Liver (tissue), 9 donors: ENCODE measurements around the gene VAPB. TPM values are rescaled to one million over a fixed set of nuclear protein-coding genes. Genes with fewer than 3 reads are reported as not detected.

ENCODE experiments used
- DNase-seq: peaks from one replicate; pipeline ENCODE4 v3.0.0-alpha.2; 2017; ENCODE audit warnings: low spot score
- H3K27ac ChIP-seq, 2 donors: one replicate each; pipeline ENCODE4 v1.7.0; 2013; ENCODE audit warnings: inconsistent platforms in 2 of 2, low read length in 2 of 2, control low read depth in 1 of 2, low read depth in 1 of 2, mild to moderate bottlenecking in 1 of 2
- H3K27me3 ChIP-seq, 4 donors: one replicate each; pipeline versions ENCODE4 v1.6.1 to v1.7.0; 2013; ENCODE audit warnings: low read length in 3 of 4, inconsistent platforms in 1 of 4, mild to moderate bottlenecking in 1 of 4, moderate library complexity in 1 of 4; ENCODE audit not compliant: control insufficient read depth in 4 of 4, insufficient read depth in 4 of 4
- H3K36me3 ChIP-seq, 4 donors: one replicate each; pipeline versions ENCODE4 v1.6.1 to v1.7.0; 2013; ENCODE audit warnings: low read length in 3 of 4, mild to moderate bottlenecking in 3 of 4, low read depth in 1 of 4, moderate library complexity in 1 of 4; ENCODE audit not compliant: control insufficient read depth in 4 of 4, insufficient read depth in 3 of 4
- H3K4me1 ChIP-seq, 4 donors: one replicate each; pipeline versions ENCODE4 v1.6.1 to v1.7.0; 2013; ENCODE audit warnings: low read length in 3 of 4, mild to moderate bottlenecking in 3 of 4, moderate library complexity in 1 of 4; ENCODE audit not compliant: control insufficient read depth in 4 of 4, insufficient read depth in 4 of 4
- H3K4me3 ChIP-seq, 3 donors: one replicate each; pipeline versions ENCODE4 v1.6.1 to v1.7.0; 2013; ENCODE audit warnings: low read length in 3 of 3, control low read depth in 1 of 3, low read depth in 1 of 3, mild to moderate bottlenecking in 1 of 3
- H3K9ac ChIP-seq, 2 donors: one replicate each; pipeline ENCODE4 v1.7.0; 2013; ENCODE audit warnings: low read length in 2 of 2, mild to moderate bottlenecking in 2 of 2, moderate library complexity in 2 of 2, control low read depth in 1 of 2, low read depth in 1 of 2
- H3K9me3 ChIP-seq, 4 donors: one replicate each; pipeline versions ENCODE4 v1.6.1 to v1.7.0; 2013; ENCODE audit warnings: low read length in 3 of 4; ENCODE audit not compliant: control insufficient read depth in 4 of 4
- ATF3 ChIP-seq: IDR thresholded peaks from 2 replicates; pipeline ENCODE4 v1.6.1; 2016; ENCODE audit warnings: antibody characterized with exemption
- CTCF ChIP-seq: fragments of 150-350 bp; IDR thresholded peaks from 2 replicates; pipeline ENCODE4 v1.5.1; 2017; ENCODE audit warnings: improper control_type of control experiment, low read depth, low read length; ENCODE audit not compliant: missing input control
- EGR1 ChIP-seq, 2 donors: IDR thresholded peaks; 2 replicates each; pipeline ENCODE4 v1.6.1; 2016 to 2018; ENCODE audit warnings: antibody characterized with exemption in 2 of 2, low read depth in 2 of 2
- FOXA1 ChIP-seq: IDR thresholded peaks from 2 replicates; pipeline ENCODE4 v1.6.1; 2016; ENCODE audit warnings: antibody characterized with exemption
- FOXA2 ChIP-seq: IDR thresholded peaks from 2 replicates; pipeline ENCODE4 v1.6.1; 2016; ENCODE audit warnings: antibody characterized with exemption
- GABPA ChIP-seq, 2 donors: IDR thresholded peaks in 1 of 2; conservative IDR thresholded peaks in 1 of 2; 2 replicates each; pipeline ENCODE4 v1.6.1; 2016; ENCODE audit warnings: antibody characterized with exemption in 2 of 2, mild to moderate bottlenecking in 1 of 2, moderate library complexity in 1 of 2
- HNF4G ChIP-seq: IDR thresholded peaks from 2 replicates; pipeline ENCODE4 v1.6.1; 2016; ENCODE audit warnings: antibody characterized with exemption
- JUND ChIP-seq, 2 donors: IDR thresholded peaks; 2 replicates each; pipeline ENCODE4 v1.6.1; 2016; ENCODE audit warnings: antibody characterized with exemption in 2 of 2
- MAX ChIP-seq: IDR thresholded peaks from 2 replicates; pipeline ENCODE4 v1.6.1; 2016; ENCODE audit warnings: antibody characterized with exemption
- NR2F2 ChIP-seq: IDR thresholded peaks from 2 replicates; pipeline ENCODE4 v1.6.1; 2016; ENCODE audit warnings: antibody characterized with exemption
- RAD21 ChIP-seq, 2 donors: IDR thresholded peaks; 2 replicates each; pipeline ENCODE4 v1.6.1; 2016; ENCODE audit warnings: antibody characterized with exemption in 2 of 2, mild to moderate bottlenecking in 2 of 2
- REST ChIP-seq: IDR thresholded peaks from 2 replicates; pipeline ENCODE4 v1.6.1; 2016; ENCODE audit warnings: antibody characterized with exemption, mild to moderate bottlenecking
- RXRA ChIP-seq, 2 donors: IDR thresholded peaks; 2 replicates each; pipeline ENCODE4 v1.6.1; 2017 to 2018; ENCODE audit warnings: antibody characterized with exemption in 2 of 2, mild to moderate bottlenecking in 1 of 2
- SP1 ChIP-seq: IDR thresholded peaks from 2 replicates; pipeline ENCODE4 v1.6.1; 2018; ENCODE audit warnings: antibody characterized with exemption, mild to moderate bottlenecking
- TAF1 ChIP-seq: conservative IDR thresholded peaks from 2 replicates; pipeline ENCODE4 v1.6.1; 2016; ENCODE audit warnings: antibody characterized with exemption, mild to moderate bottlenecking
- YY1 ChIP-seq: IDR thresholded peaks from 2 replicates; pipeline ENCODE4 v1.6.1; 2016; ENCODE audit warnings: antibody characterized with exemption, mild to moderate bottlenecking
- ZBTB33 ChIP-seq: IDR thresholded peaks from 2 replicates; pipeline ENCODE4 v1.6.1; 2016; ENCODE audit warnings: antibody characterized with exemption
- WGBS: extraction: QIAGEN DNeasy Blood & Tissue Kit; methylation state at CpG from one replicate; pipeline ENCODE4 v1.1.7; 2013; 5-methylcytosine and 5-hydroxymethylcytosine counted together
- polyA plus RNA-seq, 2 donors: library from polyadenylated mRNA; stranded (reverse) in 1 of 2; unstranded in 1 of 2; fragments of 200-250 nt in 1 of 2; fragments of >200 nt in 1 of 2; fragmentation: Nextera tagmentation in 1 of 2; extraction: Ambion mirVana in 1 of 2; gene quantifications; one replicate each; pipeline versions ENCODE4 v1.2.1 to v1.2.3, GENCODE V29; 2013 to 2015
- total RNA-seq, 2 donors: library from RNA; depleted of rRNA; stranded (reverse); fragments of >200 nt; gene quantifications; one replicate each; pipeline ENCODE4 v1.2.3, GENCODE V29; 2014
- donor health status: healthy.
- donor health status: healthy.
- donor health status: healthy.
- donor health status: healthy.
- donor health status: healthy.

The VAPB gene
- total and polyA plus RNA-seq, 4 donors: 12.2 to 21.7 (median 18.5) TPM

- no peaks in the 10 kb centered on the region for H3K27me3 ChIP-seq
- no peaks in the 10 kb centered on the region for H3K4me1 ChIP-seq
- DNase-seq: no peak
- no peak overlapping the region for H3K4me3 ChIP-seq
- 91% methylated on average over 13 of the region's 13 CpGs for WGBS
- H3K36me3 ChIP-seq: no peaks in the 10 kb centered on the region
- TF ChIP-seq REST (no peak), FOXA2 (no peak), NR2F2 (no peak), RXRA (IDR thresholded peaks at IDR 0.05) (no peak)
- no peak overlapping the region for H3K9ac ChIP-seq
- peaks cover 0 to 3% (median 2%) of the 10 kb centered on the region in 4 donors for H3K9me3 ChIP-seq
- no peak overlapping the region for H3K27ac ChIP-seq
Observed at GRCh38 chr20:58473453-58474425, 84.7 kb downstream of the VAPB start.

GRCh38 chr20:58475466-58475865 is 86.4 kb downstream of the VAPB start:
- peaks cover 0 to 3% (median 2%) of the 10 kb centered on the region in 4 donors for H3K9me3 ChIP-seq
- no peak overlapping the region for H3K27ac ChIP-seq
- 91% methylated on average over 10 of the region's 10 CpGs for WGBS
- no peaks in the 10 kb centered on the region for H3K27me3 ChIP-seq
- no peak for DNase-seq
- TF ChIP-seq EGR1 (IDR thresholded peaks at IDR 0.05; ENCODE audit: low read depth in 2 of 2) (no peak), RAD21 (IDR thresholded peaks at IDR 0.05) (no peak), MAX (no peak), FOXA1 (no peak), NR2F2 (no peak), TAF1 (no peak), YY1 (no peak), ATF3 (no peak), SP1 (no peak), JUND (IDR thresholded peaks at IDR 0.05) (no peak)
- no peaks in the 10 kb centered on the region for H3K36me3 ChIP-seq
- no peaks in the 10 kb centered on the region for H3K4me1 ChIP-seq
- H3K4me3 ChIP-seq: no peak overlapping the region
- H3K9ac ChIP-seq: no peak overlapping the region

- 69% methylated on average over 3 of the region's 3 CpGs for WGBS
- Histone ChIP-seq H3K36me3 (no peaks in the 10 kb centered on the region), H3K27me3 (no peaks in the 10 kb centered on the region), H3K9ac (no peak overlapping the region), H3K9me3 (peaks cover 0 to 3% (median 2%) of the 10 kb centered on the region in 4 donors), H3K4me1 (no peaks in the 10 kb centered on the region), H3K27ac (no peak overlapping the region), H3K4me3 (no peak overlapping the region)
- no peak for DNase-seq
- TF ChIP-seq MAX (no peak), ZBTB33 (no peak), CTCF (no peak), NR2F2 (no peak), GABPA (IDR thresholded peaks at IDR 0.05 in 1 of 2, conservative IDR thresholded peaks at IDR 0.05 in 1 of 2) (no peak), SP1 (no peak), RXRA (IDR thresholded peaks at IDR 0.05) (no peak), HNF4G (no peak)
Observed at GRCh38 chr20:58478141-58478805, 89.2 kb downstream of the VAPB start.
